HepG2 (cell line): ENCODE data around the gene NKD2.

Experiments
- EZH2 ChIP-seq: conservative IDR thresholded peaks from 2 replicates; pipeline ENCODE4 v1.6.1; 2012; ENCODE audit warnings: mild to moderate bottlenecking, low read depth, low read length, moderate library complexity
- FOXJ3 ChIP-seq: sonication (generic); formaldehyde crosslinking; IDR thresholded peaks from 2 replicates; pipeline ENCODE4 v1.4.0; 2020; ENCODE audit warnings: missing genetic modification reagents, mild to moderate bottlenecking, borderline replicate concordance
- KDM1A ChIP-seq: IDR thresholded peaks from 2 replicates; pipeline ENCODE4 v1.6.1; 2016; ENCODE audit warnings: missing compliant biosample characterization
- NFYB ChIP-seq: sonication (generic); formaldehyde crosslinking; IDR thresholded peaks from 2 replicates; pipeline ENCODE4 v1.4.0; 2020; ENCODE audit warnings: missing genetic modification reagents
- ZFP62 ChIP-seq: sonication (generic); formaldehyde crosslinking; IDR thresholded peaks from 2 replicates; pipeline ENCODE4 v1.4.0; 2020; ENCODE audit warnings: missing genetic modification reagents
- ZNF136 ChIP-seq: sonication (generic); formaldehyde crosslinking; IDR thresholded peaks from 2 replicates; pipeline ENCODE4 v1.8.1; 2022; ENCODE audit warnings: low read depth, mild to moderate bottlenecking, moderate library complexity, missing genetic modification reagents
- ZNF274 ChIP-seq: sonication (generic); formaldehyde crosslinking; IDR thresholded peaks from 2 replicates; pipeline ENCODE4 v1.5.1; 2020; ENCODE audit warnings: mild to moderate bottlenecking, missing genetic modification reagents
- ZNF432 ChIP-seq: sonication (generic); formaldehyde crosslinking; IDR thresholded peaks from 2 replicates; pipeline ENCODE4 v1.5.0; 2020; ENCODE audit warnings: missing genetic modification reagents, mild to moderate bottlenecking, borderline replicate concordance
- ZNF792 ChIP-seq: IDR thresholded peaks from 2 replicates; pipeline ENCODE4 v1.6.1; 2016
- ZSCAN20 ChIP-seq: sonication (generic); formaldehyde crosslinking; IDR thresholded peaks from 2 replicates; pipeline ENCODE4 v1.4.0; 2020; ENCODE audit warnings: missing genetic modification reagents, mild to moderate bottlenecking, borderline replicate concordance
- TF ChIP-seq, protein P1 (sequence below): sonication (generic); formaldehyde crosslinking; IDR thresholded peaks from 2 replicates; pipeline ENCODE4 v1.5.0; 2020; ENCODE audit warnings: mild to moderate bottlenecking, missing genetic modification reagents, moderate library complexity
- TF ChIP-seq, protein P2 (sequence below): IDR thresholded peaks from 2 replicates; pipeline ENCODE4 v1.6.1; 2012; ENCODE audit warnings: inconsistent platforms

GRCh38 chr5:1005249-1005851 lies 3.3 kb upstream of the NKD2 start:
- no peak for TF ChIP-seq FOXJ3
- TF ChIP-seq, protein P1, sequence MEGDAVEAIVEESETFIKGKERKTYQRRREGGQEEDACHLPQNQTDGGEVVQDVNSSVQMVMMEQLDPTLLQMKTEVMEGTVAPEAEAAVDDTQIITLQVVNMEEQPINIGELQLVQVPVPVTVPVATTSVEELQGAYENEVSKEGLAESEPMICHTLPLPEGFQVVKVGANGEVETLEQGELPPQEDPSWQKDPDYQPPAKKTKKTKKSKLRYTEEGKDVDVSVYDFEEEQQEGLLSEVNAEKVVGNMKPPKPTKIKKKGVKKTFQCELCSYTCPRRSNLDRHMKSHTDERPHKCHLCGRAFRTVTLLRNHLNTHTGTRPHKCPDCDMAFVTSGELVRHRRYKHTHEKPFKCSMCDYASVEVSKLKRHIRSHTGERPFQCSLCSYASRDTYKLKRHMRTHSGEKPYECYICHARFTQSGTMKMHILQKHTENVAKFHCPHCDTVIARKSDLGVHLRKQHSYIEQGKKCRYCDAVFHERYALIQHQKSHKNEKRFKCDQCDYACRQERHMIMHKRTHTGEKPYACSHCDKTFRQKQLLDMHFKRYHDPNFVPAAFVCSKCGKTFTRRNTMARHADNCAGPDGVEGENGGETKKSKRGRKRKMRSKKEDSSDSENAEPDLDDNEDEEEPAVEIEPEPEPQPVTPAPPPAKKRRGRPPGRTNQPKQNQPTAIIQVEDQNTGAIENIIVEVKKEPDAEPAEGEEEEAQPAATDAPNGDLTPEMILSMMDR (CRISPR knock-in tag): no peak
- no peak for TF ChIP-seq ZFP62
- TF ChIP-seq, protein P2, sequence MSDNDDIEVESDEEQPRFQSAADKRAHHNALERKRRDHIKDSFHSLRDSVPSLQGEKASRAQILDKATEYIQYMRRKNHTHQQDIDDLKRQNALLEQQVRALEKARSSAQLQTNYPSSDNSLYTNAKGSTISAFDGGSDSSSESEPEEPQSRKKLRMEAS: no peak
- no peak for TF ChIP-seq ZNF274 (CRISPR knock-in tag)
- no peak for TF ChIP-seq ZNF136 (CRISPR knock-in tag)
- TF ChIP-seq ZNF432 (CRISPR knock-in tag): no peak
- TF ChIP-seq ZSCAN20: no peak
- no peak for TF ChIP-seq KDM1A (CRISPR knock-in tag)
- TF ChIP-seq EZH2: 0 out of 2 replicates have a peak, but pooled peaks have one; percentile 5
- TF ChIP-seq NFYB: no peak
- no peak for TF ChIP-seq ZNF792
